HG03571 (cell line): ENCODE results near the gene KCNJ4.

Experiments used
- ATAC-seq: cut with Tn5 transposase; IDR thresholded peaks from one replicate; pipeline ENCODE4 v1.9.1; 2021; ENCODE audit not compliant: unreplicated experiment

The KCNJ4 gene

GRCh38 chr22:38455076-38455529 lies at the start of gene KCNJ4:
TSS of gene KCNJ4 (minus strand) at chr22:38455199. CDS start at chr22:38428132, 27,067 bp downstream.
- ATAC-seq: no peak

GRCh38 chr22:38503021-38503420 lies 48.0 kb upstream of the KCNJ4 start:
- ATAC-seq: no peak

- no peak for ATAC-seq
Observed at GRCh38 chr22:38501797-38502672, 47.0 kb upstream of the KCNJ4 start.

- ATAC-seq: no peak
Observed at GRCh38 chr22:38497869-38498268, 42.9 kb upstream of the KCNJ4 start.

- no peak for ATAC-seq
Observed at GRCh38 chr22:38494939-38495338, 39.9 kb upstream of the KCNJ4 start.

- ATAC-seq: no peak
Observed at GRCh38 chr22:38494498-38494897, 39.5 kb upstream of the KCNJ4 start.

- ATAC-seq: no peak
Observed at GRCh38 chr22:38491707-38492348, 36.8 kb upstream of the KCNJ4 start.

GRCh38 chr22:38490915-38491314 lies 35.9 kb upstream of the KCNJ4 start:
- ATAC-seq: no peak

GRCh38 chr22:38490475-38490874 lies 35.5 kb upstream of the KCNJ4 start:
- no peak for ATAC-seq

GRCh38 chr22:38489561-38490145 lies 34.7 kb upstream of the KCNJ4 start:
- ATAC-seq: no peak

GRCh38 chr22:38489142-38489541 lies 34.1 kb upstream of the KCNJ4 start:
- ATAC-seq: no peak

- ATAC-seq: no peak
Observed at GRCh38 chr22:38487946-38488345, 32.9 kb upstream of the KCNJ4 start.

- ATAC-seq: no peak
Observed at GRCh38 chr22:38485783-38486182, 30.8 kb upstream of the KCNJ4 start.

GRCh38 chr22:38484244-38484643 lies 29.2 kb upstream of the KCNJ4 start:
- ATAC-seq: no peak

GRCh38 chr22:38482662-38483308 lies 27.8 kb upstream of the KCNJ4 start:
- ATAC-seq: no peak

- no peak for ATAC-seq
Observed at GRCh38 chr22:38481871-38482332, 26.9 kb upstream of the KCNJ4 start.

GRCh38 chr22:38481162-38481870 lies 26.3 kb upstream of the KCNJ4 start:
- ATAC-seq: no peak

- ATAC-seq: no peak
Observed at GRCh38 chr22:38479096-38479837, 24.3 kb upstream of the KCNJ4 start.

GRCh38 chr22:38477585-38477984 lies 22.6 kb upstream of the KCNJ4 start:
- ATAC-seq: no peak
